OCI-LY3 (cell line): ENCODE results near the gene KDM4B.

Experiments used
- H2AFZ ChIP-seq: fragments of 200-600, 300-600 bp; shearing (Covaris generic); 2 replicates; pipeline ENCODE4 v1.6.0; 2014; ENCODE audit warnings: antibody characterized with exemption, low read depth, low read length
- H3K27ac ChIP-seq: fragments of 200-600, 300-600 bp; sonication (generic); 2 replicates; pipeline ENCODE4 v1.5.1; 2014; ENCODE audit warnings: mild to moderate bottlenecking, low read length, moderate library complexity, mixed read lengths
- H3K27me3 ChIP-seq: fragments of 200-600, 300-600 bp; sonication (generic); 2 replicates; pipeline ENCODE4 v1.6.1; 2014; ENCODE audit warnings: low read depth, low read length, mixed read lengths
- H3K36me3 ChIP-seq: fragments of 200-600, 300-600 bp; sonication (generic); replicated peaks from 2 replicates; pipeline ENCODE3; 2014; ENCODE audit warnings: low read depth, low read length, mixed read lengths
- H3K4me1 ChIP-seq: fragments of 300-600, 200-600 bp; sonication (generic); 2 replicates; pipeline ENCODE4 v1.6.1; 2014; ENCODE audit warnings: low read length, mixed read lengths
- H3K4me2 ChIP-seq: fragments of 200-600, 300-600 bp; sonication (generic); 2 replicates; pipeline ENCODE4 v1.6.1; 2014; ENCODE audit warnings: low read length, mixed read lengths
- H3K4me3 ChIP-seq: fragments of 300-600, 200-600 bp; sonication (generic); 2 replicates; pipeline ENCODE4 v1.5.1; 2014; ENCODE audit warnings: antibody characterized with exemption, mild to moderate bottlenecking, low read length, moderate library complexity
- H3K79me2 ChIP-seq: fragments of 300-600, 200-600 bp; shearing (Covaris generic); 2 replicates; pipeline ENCODE4 v1.6.1; 2014; ENCODE audit warnings: mild to moderate bottlenecking, low read length, mixed read lengths
- H3K9ac ChIP-seq: fragments of 300-600, 200-600 bp; shearing (Covaris generic); 2 replicates; pipeline ENCODE4 v1.6.0; 2014; ENCODE audit warnings: mild to moderate bottlenecking, low read length, moderate library complexity
- H3K9me3 ChIP-seq: fragments of 200-600, 300-600 bp; shearing (Covaris generic); 2 replicates; pipeline ENCODE4 v1.6.1; 2014; ENCODE audit warnings: low read length, mixed read lengths; ENCODE audit not compliant: insufficient read depth
- H4K20me1 ChIP-seq: fragments of 200-600, 300-600 bp; sonication (generic); 2 replicates; pipeline ENCODE4 v1.6.1; 2016; ENCODE audit warnings: low read length, mixed read lengths; ENCODE audit not compliant: insufficient read depth
- CTCF ChIP-seq: fragments of 200-600, 300-600 bp; sonication (generic); IDR thresholded peaks from 2 replicates; pipeline ENCODE4 v1.5.1; 2014; ENCODE audit warnings: antibody characterized with exemption, low read length, low read depth
- EZH2phosphoT487 ChIP-seq: fragments of 200-600 bp; shearing (Covaris generic); IDR thresholded peaks from 2 replicates; pipeline ENCODE4 v1.6.1; 2018; ENCODE audit warnings: antibody characterized with exemption, mixed run types, low read depth

Gene KDM4B

GRCh38 chr19:5125376-5125775, 156.5 kb downstream of the KDM4B start:
- Histone ChIP-seq H3K27me3 (no peaks in the 10 kb centered on the region), H3K9me3 (no peaks in the 10 kb centered on the region), H3K9ac (no peak overlapping the region), H4K20me1 (no peaks in the 10 kb centered on the region; the same call in 1 of the 2 replicates), H3K27ac (no peak overlapping the region), H3K4me2 (no peak overlapping the region), H3K4me3 (no peak overlapping the region), H2AFZ (no peak overlapping the region), H3K79me2 (no peaks in the 10 kb centered on the region), H3K4me1 (peaks cover 10% of the 10 kb centered on the region), H3K36me3 (peaks cover 13% of the 10 kb centered on the region)
- no peak for TF ChIP-seq EZH2phosphoT487

GRCh38 chr19:5125797-5126497, 157.0 kb downstream of the KDM4B start:
- no peaks in the 10 kb centered on the region; the same call in 1 of the 2 replicates for H4K20me1 ChIP-seq
- H3K4me2 ChIP-seq: no peak overlapping the region
- no peaks in the 10 kb centered on the region for H3K27me3 ChIP-seq
- no peak overlapping the region for H2AFZ ChIP-seq
- H3K9ac ChIP-seq: no peak overlapping the region
- H3K4me3 ChIP-seq: no peak overlapping the region
- peaks cover 13% of the 10 kb centered on the region for H3K36me3 ChIP-seq
- H3K4me1 ChIP-seq: peaks cover 15% of the 10 kb centered on the region
- H3K9me3 ChIP-seq: no peaks in the 10 kb centered on the region
- H3K27ac ChIP-seq: no peak overlapping the region
- no peaks in the 10 kb centered on the region for H3K79me2 ChIP-seq
- no peak for TF ChIP-seq CTCF
- TF ChIP-seq EZH2phosphoT487: no peak

GRCh38 chr19:5126498-5127223, 157.7 kb downstream of the KDM4B start:
- no peak overlapping the region for H3K4me2 ChIP-seq
- H4K20me1 ChIP-seq: no peaks in the 10 kb centered on the region; the same call in 1 of the 2 replicates
- no peaks in the 10 kb centered on the region for H3K27me3 ChIP-seq
- no peak for TF ChIP-seq EZH2phosphoT487
- TF ChIP-seq CTCF: no peak
- H3K36me3 ChIP-seq: peaks cover 13% of the 10 kb centered on the region
- no peaks in the 10 kb centered on the region for H3K9me3 ChIP-seq
- H2AFZ ChIP-seq: no peak overlapping the region
- peaks cover 21% of the 10 kb centered on the region for H3K4me1 ChIP-seq
- no peaks in the 10 kb centered on the region for H3K79me2 ChIP-seq
- no peak overlapping the region for H3K9ac ChIP-seq
- H3K4me3 ChIP-seq: no peak overlapping the region
- no peak overlapping the region for H3K27ac ChIP-seq

- H3K27ac ChIP-seq: no peak overlapping the region
- H3K79me2 ChIP-seq: no peaks in the 10 kb centered on the region
- no peak overlapping the region for H3K9ac ChIP-seq
- H3K36me3 ChIP-seq: peaks cover 12% of the 10 kb centered on the region
- no peaks in the 10 kb centered on the region; the same call in 1 of the 2 replicates for H4K20me1 ChIP-seq
- no peak overlapping the region for H2AFZ ChIP-seq
- H3K27me3 ChIP-seq: no peaks in the 10 kb centered on the region
- no peak overlapping the region for H3K4me2 ChIP-seq
- TF ChIP-seq EZH2phosphoT487: no peak
- no peaks in the 10 kb centered on the region for H3K9me3 ChIP-seq
- H3K4me3 ChIP-seq: no peak overlapping the region
- H3K4me1 ChIP-seq: peaks cover 22% of the 10 kb centered on the region
Measured at GRCh38 chr19:5127717-5128116, 158.8 kb downstream of the KDM4B start.
